Superior temporal gyrus (tissue), 1 donor: ENCODE results near the gene TPD52L1.
"Not testable (repeated sequence)": the region's sequence is repeated elsewhere in the genome, so short reads cannot be mapped to it uniquely, and the experiment has no call there.

Source experiments
- DNase-seq: peaks from one replicate; pipeline ENCODE4 v3.0.0-alpha.2; 2016; ENCODE audit errors: extremely low spot score

Gene TPD52L1, protein sequence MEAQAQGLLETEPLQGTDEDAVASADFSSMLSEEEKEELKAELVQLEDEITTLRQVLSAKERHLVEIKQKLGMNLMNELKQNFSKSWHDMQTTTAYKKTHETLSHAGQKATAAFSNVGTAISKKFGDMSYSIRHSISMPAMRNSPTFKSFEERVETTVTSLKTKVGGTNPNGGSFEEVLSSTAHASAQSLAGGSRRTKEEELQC

DNA sequence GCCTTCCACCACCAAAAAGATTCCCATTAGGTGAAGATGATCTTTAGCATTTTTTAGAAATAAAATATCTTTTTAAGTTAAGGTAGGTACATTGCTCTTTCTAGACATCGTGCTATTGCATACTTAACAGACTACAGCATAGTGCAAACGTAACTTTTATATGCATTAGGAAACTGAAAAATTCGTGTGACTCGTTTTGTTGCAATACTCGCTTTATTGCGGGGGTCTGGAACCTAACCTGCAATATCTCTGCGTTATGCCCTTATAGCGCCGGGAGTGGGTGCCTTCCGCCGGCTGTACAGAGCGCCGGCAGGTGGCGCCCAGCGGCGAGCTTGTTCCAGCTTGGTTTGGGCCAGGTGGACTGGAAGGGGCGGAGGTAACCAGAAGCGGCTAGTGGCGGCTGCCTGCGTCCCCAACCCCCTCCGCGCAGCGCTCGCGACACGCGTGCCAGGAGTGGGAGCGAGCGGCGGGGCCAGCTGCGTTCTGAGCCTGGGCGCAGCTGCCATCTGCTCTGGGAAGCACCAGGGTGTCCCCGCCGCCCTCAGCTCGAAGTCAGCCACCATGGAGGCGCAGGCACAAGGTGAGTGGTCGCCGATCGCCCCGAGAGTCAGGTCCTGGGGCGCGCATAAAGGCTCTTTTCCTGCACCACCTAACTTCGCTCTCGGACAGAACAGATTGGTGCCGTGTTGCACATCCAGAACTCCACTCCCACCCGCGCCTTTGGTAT lies at the start of gene TPD52L1:
TSS of gene TPD52L1 (plus strand) at position 383 of the 727 bp plus-strand sequence. CDS start at position 562, 179 bp downstream.
- DNase-seq = peak; percentile 78

DNA sequence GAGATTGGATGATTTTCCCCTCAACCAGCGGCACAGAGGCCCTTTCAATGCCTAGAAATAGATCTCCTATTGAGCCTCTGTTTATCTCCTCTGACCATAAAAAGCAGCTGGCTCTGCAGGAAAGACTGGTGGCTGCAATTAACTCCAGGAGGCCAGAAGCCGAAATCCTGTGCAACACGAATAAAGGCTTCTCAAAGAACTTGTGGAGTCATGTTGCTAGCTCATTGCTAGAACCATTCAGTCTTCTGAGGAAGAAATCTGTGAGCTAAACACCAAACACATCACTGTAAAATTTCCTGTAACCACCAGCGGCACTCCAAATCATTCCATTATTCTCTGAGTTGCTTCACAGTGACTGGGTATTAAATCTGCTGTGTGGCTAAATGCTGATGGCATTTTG lies 49.1 kb upstream of the TPD52L1 start:
- DNase-seq = peak; percentile 70

DNA sequence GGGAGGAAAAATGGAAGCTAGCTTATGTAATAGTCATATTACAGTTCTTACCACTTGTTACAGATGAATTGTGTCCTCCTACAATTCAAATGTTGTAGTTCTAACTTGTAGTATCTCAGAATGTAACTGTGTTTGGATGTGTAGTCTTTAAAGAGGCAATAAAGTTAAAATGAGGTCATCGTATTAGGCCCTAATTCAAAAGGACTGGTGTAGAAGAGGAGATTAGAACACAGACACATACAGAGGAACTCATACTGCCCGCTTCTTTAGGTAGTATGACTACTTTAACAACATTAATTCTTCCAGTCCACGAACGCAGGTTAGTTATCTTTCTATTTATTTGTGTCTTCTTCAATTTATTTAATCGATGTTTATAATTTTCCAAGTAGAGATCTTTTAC lies 46.5 kb upstream of the TPD52L1 start:
- DNase-seq = no peak

DNA sequence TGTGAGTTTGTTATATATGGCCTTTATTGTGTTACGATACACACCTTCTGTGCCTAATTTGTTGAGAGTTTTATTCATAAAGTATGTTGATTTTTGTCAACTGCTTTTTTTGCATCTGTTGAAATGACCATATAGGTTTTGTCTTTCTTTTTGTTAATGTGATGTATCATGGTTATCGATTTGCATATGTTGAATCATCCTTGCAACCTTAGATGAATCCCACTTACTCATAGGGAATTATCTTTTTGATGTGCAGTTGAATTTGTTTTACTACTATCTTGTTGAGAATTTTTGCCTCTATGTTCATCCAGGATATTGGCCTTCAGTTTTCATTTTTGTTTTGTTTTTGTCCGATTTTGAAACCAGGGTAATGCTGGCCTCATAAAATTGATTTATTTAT lies 45.7 kb upstream of the TPD52L1 start:
- DNase-seq = no peak

DNA sequence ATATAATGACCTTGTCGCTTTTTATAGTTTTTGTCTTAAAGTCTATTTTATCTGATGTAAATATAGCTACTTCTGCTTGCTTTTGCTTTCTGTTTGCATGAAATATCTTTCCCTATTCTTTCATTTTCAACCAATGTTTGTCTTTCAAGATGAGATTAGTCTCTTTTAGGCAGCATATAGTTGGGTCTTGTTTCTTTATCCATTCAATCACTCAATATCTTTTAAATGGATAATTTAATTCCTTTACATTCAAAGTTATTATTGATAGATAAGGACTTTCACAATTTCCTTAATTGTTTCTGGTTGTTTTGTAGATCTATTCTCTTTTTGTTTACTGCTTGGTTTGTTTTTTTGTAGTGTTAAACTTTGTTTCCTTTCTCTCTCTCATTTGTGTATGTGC lies 43.5 kb upstream of the TPD52L1 start:
- DNase-seq = no peak

DNA sequence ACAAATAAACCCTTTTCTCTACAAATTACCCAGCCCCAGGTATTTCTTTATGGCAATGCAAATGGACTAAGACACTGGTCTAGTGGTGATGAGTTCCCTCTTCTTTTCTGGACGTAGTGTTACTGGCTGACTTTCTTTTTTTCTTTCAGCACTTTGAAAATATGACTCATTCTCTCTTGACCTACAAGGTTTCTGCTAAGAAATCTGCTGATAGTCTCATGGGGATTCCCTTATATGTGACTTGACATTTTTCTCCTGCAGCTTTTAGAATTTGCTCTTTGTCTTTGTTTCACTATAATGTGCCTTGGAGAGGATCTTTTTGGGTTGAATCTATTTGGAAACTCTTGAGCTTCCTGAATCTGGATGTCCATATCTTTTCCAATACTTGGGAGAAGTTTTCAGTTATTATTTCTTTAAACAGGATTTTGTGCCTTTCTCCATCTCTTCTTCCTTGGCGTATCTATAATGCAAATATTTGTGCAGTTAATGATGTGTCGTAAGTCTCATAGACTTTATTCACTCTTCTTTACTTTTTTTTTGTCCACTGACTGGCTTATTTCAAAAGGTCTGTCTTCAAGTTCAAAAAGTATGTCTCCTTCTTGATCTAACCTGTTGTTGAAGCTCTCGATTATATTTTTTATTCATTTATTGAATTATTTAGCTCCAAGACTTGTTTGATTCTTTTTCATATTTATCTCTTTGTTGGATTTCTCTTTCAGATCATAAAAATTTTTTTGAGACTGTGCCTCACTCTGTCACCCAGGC lies 42.2 kb upstream of the TPD52L1 start:
- DNase-seq = no peak

DNA sequence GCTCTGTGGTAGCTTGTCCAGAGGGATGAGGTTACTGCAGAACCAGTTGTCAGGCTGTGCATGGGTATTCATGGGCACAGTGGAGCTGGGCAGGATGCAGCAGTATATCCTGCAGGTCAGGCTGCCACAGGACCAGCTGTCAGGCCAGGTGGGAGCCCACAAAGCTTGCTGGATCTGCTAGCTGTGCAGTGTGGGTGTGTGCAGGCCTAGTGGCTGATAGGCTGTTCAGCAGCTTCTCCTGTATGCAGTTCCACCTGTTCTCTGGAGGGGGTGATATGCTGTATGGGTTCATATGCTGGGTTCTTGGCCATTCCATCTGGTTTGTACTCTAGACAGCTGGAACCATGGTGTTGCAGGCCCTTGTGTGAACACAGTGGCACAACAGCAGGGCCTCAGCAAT lies 40.6 kb upstream of the TPD52L1 start:
- DNase-seq = no peak

DNA sequence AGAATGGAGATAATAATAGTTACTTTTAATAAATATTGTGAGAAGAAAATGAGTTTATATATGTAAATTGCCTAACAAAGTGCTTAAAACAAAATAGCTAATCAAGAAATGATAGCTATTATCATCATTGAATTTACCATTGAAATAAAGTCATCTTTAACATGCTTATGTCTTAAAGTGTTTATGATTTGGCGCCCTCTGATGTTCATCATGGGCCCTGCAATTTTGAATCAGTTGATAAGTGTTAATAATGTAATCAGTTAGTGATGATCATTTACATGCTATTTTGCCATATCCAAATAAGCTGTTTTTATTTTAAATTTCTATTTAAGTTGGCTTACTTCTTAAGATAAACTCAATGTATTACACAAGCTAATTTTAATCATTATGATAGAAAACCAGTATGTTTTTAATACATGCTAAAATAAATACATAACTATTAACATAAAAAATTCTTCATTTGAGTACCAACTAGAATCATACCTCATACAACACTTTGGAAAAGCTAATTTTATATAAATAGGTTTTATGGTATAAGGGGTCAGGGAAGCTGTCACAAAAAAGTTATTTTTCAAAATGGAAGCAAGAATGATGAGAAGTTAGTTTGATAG lies 39.2 kb upstream of the TPD52L1 start:
- peak; percentile 91 for DNase-seq

DNA sequence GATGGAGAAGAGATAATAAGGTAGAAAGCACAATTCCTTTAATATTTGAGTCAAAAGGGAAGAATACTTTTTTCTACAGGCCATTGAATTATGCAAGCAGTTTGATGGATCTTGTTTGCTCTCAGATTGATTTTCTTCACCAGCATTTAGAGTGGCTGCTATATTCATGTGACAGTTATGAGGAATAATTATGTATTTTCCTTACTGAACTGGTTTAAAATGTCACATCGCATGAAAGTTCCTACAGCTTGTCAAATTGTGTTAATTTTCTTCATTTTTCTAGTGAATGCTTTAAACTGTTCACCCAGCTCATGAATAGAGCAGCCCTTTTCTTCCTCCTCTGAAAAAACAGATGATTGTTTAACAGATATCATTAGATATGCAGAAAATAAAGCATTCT lies 37.4 kb upstream of the TPD52L1 start:
- no peak for DNase-seq

DNA sequence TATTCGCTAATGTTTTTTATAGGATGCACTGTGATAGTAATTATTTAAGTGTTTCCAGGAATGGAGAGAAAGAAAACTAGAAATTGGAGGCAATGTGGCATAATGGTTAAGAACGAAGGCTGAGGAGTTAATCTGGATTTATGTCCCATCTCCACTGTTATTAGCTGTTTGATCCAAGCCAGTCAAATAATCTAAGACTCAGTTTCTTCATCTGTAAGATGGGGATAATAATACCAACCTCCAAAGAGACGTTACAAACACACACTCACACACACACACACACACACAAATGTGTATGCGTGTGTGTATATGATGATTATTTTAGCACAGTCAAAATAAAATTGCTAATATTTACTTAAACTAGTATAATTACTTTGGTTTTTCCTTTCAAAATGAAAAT lies 36.9 kb upstream of the TPD52L1 start:
- no peak for DNase-seq

DNA sequence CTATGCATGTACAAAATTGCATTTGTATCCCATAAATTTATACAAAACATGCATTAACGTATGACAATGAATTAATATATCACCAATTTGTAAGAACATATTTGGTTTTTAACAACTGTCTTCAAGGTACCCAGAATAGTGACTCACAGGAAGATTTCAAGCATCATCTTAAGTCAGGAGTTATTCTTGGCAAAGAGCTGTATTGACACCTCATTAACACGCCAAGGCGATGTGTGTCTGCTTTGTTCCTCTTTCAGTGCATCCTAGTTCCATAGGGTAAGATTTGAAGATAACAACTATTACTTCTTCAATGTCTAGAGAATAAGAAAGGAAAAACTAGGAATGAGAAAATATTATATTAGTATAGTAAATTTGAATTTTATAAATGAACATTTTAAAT lies 35.8 kb upstream of the TPD52L1 start:
- no peak for DNase-seq

DNA sequence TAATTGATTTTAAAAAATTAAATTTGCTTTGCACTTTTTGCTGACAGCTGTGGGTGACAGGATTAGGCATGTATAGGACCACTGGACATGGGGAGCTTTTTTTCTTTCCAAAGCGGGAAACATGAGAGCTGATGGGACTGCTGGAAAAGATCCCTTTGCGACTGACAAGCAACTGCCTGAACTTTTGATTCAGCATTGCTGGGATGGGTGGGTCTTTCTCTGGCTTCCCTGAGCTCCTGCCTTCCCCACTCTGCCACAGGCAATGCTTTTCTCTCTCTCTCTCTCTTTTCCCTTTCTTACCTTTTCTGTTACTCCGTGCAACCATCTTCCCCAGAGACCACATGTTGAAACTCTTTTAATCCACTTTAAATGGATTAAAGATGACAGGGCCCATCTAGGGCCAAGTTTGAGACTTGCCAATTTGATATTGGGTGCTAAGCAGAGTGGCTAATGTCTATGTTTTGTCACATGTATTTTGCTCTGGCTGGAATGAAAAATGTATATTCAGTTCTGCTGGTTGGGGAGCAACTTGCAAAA lies 33.5 kb upstream of the TPD52L1 start:
- DNase-seq = no peak

DNA sequence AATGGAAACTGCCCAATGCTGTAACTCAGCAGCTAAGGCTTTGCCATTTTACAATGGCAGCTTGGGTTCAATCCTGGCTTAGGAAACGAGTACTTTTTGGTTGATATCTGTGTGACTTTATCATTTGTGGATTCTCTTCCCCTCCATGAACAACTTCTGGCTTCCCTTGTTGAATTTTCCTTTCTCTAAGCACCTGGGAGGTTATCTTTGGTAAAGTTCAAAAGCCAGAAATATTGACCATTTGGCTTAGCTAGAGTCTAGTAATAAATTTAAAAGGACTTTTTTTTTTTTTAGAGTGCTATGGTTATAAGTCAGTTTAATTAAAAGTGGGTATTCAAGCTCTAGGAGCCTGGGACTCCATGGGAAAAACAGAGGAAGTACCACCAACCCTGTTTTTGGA lies 31.7 kb upstream of the TPD52L1 start:
- DNase-seq = no peak

DNA sequence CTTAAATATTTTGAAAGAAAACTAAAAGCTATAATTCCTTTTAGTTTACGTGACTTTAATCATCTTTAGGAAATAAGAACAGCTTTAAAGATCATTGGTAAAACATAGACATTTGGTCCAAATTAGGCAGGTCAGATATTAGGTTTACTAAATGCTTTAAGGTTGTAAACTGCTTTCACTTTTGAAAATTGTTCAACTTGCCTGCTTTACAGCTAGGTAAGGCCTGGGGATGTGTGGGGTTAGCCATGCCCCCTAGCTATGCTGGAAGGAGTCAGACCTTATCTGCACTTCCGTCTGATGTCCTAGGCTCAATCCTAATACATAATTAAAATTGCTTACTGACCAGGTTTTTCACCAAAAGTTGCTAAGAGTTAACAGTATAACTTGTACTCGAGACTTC lies 30.5 kb upstream of the TPD52L1 start:
- DNase-seq = no peak

DNA sequence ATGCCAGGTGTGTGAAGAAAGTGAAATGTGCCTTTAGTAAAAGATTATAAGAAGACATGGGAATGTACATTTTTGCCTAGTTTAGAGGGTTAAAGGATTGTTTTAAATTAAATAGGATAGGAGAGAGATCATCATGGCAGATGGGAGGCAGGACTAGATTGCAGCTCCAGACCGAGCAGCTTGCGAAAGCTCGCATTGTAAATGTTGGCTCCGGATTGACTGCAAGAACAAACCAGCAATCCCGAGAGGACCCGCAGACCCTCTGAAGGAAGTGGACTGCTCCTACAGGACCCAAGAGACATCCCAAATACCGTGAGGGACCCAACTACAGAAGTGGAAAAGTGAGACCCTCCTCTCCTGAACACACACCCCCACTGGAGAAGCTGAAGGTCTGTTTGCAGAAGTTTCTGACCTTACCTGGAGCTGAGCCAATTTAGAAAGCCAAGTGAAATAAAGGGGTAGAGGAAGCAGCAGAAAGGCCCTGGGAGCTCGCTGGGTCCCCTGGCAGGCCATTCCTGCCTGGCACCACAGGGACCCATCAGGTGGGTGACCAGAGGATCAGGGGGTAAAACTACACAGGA lies 30.0 kb upstream of the TPD52L1 start:
- DNase-seq = no peak

DNA sequence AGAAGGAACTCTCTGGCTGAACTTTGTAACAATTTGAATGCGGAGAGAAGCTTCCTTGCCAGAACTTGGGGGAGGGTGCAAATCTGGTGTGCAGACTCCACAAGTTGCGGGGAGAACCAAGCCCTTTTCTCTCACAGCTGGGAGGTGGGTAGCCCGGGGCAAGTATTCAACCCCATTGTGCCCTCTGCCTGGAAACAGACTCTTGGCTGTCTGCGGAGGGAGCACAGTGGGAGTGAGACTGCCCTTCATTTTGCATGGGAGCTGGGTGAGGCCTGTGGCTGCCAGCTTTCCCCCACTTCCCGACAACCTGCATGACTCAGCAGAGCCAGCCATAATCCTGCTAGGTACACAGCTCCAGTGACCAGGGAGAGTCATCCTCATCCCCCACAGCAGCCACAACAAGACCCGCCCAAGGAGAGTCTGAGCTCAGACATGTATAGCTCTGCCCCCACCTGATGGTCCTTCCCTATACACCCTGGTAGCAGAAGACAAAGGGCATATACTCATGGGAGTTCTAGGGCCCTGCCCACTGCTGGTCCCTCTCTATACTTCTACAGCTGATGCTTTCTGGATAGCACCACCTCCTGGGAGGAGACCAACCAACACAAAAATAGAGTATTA lies 29.4 kb upstream of the TPD52L1 start:
- DNase-seq = no peak

DNA sequence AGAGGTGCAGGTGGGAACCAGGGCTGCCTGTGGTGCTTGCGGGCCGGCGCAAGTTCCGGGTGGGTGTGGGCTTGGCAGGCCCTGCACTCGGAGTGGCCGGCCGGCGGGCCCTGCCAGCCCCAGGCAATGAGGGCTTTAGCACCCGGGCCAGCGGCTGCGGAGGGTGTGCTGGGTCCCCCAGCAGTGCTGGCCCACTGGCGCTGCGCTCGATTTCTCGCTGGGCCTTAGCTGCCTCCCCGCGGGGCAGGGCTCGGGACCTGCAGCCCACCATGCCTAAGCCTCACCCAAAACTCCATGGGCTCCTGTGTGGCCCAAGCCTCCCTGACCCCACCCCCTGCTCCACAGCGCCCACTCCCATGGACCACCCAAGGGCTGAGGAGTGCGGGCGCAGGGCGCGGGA lies 27.7 kb upstream of the TPD52L1 start:
- not testable (repeated sequence) for DNase-seq

DNA sequence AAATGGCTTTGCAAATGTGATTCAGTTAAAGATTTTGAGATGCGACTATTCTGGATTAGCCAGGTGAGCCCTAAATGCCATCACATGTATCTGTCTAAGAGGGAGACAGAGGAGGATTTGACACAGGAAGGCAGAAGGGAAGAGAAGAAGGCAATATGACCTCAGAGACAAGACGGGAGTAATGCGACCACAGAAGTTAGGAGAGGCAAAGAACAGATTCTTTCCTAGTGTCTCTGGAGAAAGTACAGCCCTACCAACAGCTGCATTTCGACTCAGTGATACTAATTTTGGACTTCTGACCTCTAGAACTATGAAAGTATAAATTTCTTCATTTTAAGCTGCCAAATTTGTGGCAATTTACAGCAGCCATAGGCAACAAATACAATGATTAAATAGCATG lies 24.2 kb upstream of the TPD52L1 start:
- no peak for DNase-seq

DNA sequence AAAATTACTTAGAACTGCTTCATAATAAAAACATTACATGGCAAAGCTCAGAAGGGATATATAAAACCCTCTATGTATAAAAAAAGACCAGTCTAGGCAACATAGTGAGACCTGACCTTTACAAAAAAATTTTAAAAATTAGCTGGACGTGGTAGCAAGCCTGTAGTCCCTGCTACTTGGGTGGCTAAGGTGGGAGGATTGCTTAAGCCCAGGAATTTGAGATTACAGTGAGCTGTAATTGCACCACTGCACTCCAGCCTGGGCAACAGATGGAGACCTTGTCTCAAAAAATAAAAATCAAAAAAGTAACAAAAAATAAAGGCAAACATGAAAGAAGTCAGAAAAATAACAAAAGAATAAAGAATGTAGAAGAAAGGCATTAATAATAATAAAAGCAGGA lies 21.5 kb upstream of the TPD52L1 start:
- DNase-seq = no peak

DNA sequence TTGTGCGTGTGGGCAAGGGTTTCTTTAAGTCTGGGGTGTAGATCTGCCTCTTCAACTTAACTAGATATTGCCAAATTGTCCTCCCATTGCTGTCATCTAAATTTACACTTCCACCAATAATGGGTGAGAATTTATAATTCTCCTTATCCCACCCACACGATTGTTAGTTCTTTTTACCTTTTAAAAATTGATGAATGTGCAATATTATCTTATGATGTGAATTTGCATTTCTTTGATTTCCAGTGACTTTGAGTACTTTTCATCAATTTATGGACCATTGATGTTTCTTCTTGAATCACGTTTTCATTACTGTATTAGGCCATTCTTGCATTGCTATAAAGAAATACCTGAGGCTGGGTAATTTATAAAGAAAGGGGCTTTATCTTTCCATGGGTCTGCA lies 17.2 kb upstream of the TPD52L1 start:
- no peak for DNase-seq

DNA sequence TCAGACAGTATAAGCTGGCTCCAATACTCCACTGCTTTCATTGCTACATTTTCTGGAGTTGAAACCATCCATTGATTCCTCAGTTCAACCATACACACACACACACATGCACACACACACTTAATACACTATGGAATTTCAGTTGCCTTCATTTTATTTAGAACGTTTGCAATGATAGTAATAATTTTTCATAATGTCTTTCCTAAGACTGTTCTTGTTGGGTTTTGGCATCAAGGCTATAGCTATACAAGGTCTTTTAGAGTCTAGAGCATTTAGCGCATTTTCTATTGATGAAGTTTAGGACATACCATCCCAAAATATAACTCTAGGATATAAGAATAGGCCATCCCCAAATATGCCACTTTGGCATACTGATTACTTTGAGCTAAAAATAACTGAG lies 15.5 kb upstream of the TPD52L1 start:
- no peak for DNase-seq
